Amniotic stem cell (primary cell): ENCODE data around the gene INF2.
"Not testable (repeated sequence)": the region's sequence is repeated elsewhere in the genome, so short reads cannot be mapped to it uniquely, and the experiment has no call there.

Experiments
- DNase-seq: peaks from one replicate; lab custom pipeline; 2025; lab: John Stamatoyannopoulos, UW

INF2 gene

GRCh38 chr14:104721505-104722431, 32.4 kb downstream of the INF2 start:
- DNase-seq: no peak

DNA sequence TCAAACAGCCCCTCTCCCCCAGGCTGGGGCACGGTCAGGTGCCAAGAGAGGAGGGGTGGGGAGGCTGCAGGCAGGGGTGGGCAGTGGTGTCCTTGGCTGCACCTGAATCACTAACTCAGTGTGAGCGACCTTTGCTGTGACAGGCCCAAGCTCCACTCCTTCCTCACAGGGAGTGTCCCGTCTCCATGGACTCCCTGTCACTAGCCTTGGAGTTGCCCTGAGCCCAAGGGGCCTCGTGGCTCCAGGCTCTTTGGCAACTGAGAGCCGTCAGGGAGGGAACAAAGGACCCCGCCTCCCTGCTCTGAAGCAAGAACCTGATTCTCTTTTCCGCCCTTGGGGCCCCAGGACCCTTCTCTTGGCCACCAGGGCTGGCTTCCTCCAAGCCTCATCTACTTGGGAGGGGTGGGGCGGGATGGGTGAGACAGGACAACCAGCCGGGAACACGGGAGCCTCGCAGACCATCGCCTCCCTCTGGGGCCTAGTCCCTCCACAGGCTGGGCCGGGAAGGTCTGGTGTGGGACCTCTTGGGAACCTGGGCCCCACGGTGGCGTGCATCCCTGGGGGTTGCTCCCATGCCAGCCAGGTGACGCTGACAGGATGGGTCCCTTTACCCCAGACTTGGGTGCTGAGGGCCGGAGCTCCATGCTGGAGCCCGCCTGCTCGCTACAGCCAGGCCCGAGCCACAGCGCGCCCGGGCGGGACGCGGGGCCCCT, 33.7 kb downstream of the INF2 start:
- DNase-seq: no peak

GRCh38 chr14:104723651-104724406, 34.4 kb downstream of the INF2 start, which contains the start of gene ADSS1:
Gene ADSS1, plus strand, starts transcription at chr14:104724229. Its CDS starts 42 bp downstream, at chr14:104724271.
- DNase-seq: no peak

GRCh38 chr14:104724407-104724980, 35.1 kb downstream of the INF2 start:
- DNase-seq: no peak

DNA sequence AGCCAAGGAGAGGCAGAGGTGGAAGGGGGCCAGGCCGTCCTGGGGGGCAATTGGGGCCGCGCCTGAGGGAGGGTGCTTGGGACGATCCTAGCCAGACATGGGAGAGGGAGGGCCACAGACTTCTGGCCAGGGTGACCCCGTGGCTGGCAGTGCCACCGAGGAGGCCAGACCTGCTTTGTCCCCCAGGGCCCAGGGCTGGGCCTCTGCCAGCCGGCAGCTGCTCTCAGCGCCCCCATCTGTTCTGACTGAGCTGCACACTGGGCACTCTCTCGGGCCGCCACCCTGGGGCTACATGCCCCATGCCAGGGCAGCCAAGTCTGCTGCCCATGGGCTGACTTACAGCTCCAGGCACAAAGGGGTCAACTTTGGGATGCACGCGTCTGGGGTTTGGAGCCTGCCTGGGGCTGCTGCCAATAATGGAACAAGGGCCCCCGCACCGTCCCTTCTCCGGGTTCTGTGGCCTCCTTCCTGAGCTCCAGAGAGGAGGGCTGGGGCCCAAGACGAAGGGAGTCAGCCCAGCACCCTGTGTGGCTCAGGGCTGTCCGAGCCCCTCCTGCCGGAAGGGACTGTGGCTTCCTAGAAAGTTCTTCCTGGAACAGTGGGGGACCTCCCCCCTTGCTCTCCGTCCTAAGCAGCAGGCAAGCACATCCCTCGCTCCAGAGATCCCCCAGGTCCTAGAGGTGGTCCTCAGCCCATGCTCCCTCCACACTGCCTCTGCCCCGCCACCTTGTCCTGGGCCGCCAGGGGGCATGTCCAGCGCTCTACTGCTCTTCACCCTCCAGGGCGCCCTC, 35.8 kb downstream of the INF2 start:
- DNase-seq: no peak

- DNase-seq: no peak
These were observed 36.5 kb downstream of the INF2 start for GRCh38 chr14:104725772-104726548.

GRCh38 chr14:104726600-104727451, 37.4 kb downstream of the INF2 start:
- DNase-seq: no peak

- DNase-seq: no peak
These were observed 39.2 kb downstream of the INF2 start for GRCh38 chr14:104728631-104729030.

DNA sequence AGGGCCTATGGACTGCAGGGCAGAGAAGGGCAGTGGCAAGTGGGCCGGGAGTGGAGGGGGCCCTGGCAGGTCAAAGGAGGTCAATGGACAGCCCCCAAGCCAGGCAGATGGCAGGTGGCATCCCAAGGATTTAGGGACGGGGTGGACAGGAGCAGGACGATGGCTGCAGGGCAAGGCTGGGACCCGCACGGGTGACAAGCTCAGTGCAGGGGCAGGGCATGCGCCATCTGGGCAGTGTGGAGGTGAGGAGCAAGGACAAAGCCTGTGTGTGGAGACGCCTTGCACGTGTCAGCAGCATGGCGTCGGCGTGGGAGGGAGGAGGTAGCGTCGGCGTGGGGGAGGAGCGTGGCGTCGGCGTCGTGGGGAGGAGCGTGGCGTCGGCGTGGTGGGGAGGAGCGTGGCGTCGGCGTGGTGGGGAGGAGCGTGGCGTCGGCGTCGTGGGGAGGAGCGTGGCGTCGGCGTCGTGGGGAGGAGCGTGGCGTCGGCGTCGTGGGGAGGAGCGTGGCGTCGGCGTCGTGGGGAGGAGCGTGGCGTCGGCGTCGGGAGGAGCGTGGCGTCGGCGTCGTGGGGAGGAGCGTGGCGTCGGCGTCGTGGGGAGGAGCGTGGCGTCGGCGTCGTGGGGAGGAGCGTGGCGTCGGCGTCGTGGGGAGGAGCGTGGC, 39.9 kb downstream of the INF2 start:
- not testable (repeated sequence) for DNase-seq

- DNase-seq: no peak
These were observed 40.4 kb downstream of the INF2 start for GRCh38 chr14:104729835-104730181.

- DNase-seq: no peak
These were observed 41.1 kb downstream of the INF2 start for GRCh38 chr14:104730487-104730886.

DNA sequence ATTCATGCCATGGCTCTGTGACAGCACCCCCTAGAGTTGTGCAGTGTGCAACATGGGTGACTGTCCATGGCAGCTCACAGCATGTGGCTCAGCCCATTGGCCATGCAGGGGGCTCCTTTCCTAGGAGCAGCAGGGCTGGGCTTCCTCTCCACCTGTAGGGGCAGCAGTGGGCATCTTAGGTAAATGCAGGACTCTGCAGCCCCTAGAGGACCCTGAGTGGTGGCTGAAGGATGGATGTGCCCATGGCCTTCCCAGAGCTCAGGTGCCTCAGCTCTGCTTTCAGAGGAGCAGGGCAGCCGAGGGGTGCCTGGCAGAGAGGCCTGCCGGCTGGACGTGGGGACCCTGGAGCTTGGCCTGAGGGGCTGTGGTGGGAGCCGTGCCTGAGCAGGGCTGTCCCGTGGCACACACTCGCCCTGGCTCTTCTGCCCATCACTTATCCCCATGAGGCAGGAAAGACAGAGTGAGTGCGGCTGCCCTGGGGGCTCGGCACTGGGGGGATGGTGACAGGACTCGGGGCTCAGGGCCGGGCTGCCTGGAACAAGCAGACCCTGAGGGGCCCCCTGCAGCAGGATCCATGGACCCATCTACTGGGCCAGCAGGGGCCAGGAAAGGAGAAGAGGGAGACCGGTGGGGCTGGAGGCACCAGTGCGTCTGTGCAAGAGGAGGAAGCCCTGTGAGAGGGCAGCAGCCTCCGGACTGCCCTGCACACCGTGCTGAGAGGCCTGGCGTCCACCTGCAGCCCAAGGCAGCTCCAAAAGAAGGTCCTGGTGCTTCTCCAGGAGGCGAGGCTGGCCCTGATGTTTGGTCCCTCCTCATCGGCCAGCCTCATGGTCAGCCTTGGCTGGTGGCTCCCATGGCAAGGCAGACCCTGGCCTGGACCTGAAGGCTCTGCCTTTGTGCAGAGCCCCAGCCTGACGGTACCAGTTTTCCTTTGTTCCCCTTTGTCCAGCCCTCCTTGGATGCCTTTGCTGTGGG, 42.2 kb downstream of the INF2 start:
- DNase-seq: no peak

DNA sequence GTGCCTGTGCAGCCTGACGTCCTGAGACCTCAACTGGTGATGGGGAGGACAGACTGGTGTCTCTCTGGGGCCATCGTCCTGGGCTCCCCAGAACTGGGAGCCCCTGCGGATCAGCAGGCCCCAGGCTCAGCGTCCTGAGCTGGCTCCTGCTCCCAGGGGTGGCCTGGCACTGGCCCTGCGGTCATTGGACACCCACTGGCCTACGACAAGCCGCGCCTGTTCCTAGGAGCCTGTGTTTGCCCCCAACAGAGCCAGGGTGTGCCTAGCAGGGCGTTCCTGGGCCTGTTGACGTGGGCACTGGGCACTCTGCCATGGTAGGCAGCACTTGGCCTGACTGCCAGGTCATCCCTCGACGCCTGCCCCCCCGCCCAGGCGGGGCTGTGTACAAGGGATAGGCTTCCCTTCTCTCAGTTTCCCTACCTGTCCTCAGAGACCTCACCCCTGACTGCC, 43.0 kb downstream of the INF2 start:
- DNase-seq: no peak

GRCh38 chr14:104732931-104733681, 43.7 kb downstream of the INF2 start:
- no peak for DNase-seq

- DNase-seq: no peak
These were observed 44.7 kb downstream of the INF2 start for GRCh38 chr14:104734051-104734587.

DNA sequence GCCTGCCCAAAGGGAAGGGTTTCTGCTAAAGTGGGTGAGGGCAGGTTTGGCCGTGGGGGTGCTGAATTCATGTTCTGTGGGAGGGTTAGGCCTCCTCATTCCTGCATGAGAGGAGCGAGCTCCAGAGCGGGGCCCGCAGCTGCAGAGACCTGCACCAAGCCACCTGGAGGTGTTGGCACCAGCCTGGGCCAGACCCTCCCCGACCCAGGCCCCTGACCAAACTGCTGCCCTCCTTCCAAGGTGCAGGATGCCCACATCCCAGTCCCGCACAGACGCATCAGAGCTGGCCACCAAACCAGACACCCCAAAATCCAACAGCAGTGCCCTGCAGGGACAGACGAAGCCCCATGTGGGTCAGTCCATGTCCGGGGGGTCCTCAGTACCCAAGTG, 45.2 kb downstream of the INF2 start:
- no peak for DNase-seq
